Natural killer cell (primary cell): ENCODE results near the gene PERCC1. TPM values are rescaled to one million over a fixed set of nuclear protein-coding genes. Genes with fewer than 3 reads are reported as not detected.

Source experiments
- ATAC-seq, 3 donors: fragments of 150-1000 bp in 2 of 3; fragments of 200-7000 bp in 1 of 3; cut with Tn5 transposase; 1 replicate in 1 of 3; 2 replicates in 2 of 3; pipeline ENCODE4 v1.10.0; 2021; ENCODE audit warnings: mild to moderate bottlenecking in 2 of 3, moderate library complexity in 2 of 3
- DNase-seq, 2 donors: peaks; one replicate each; pipeline versions ENCODE4 v3.0.0 to v3.0.0-alpha.2; 2013 to 2021; ENCODE audit warnings: mixed read lengths in 1 of 2
- H3K27ac ChIP-seq: one replicate; pipeline ENCODE4 v1.5.1; 2013; ENCODE audit warnings: mild to moderate bottlenecking, low read length
- H3K27me3 ChIP-seq: one replicate; pipeline ENCODE4 v1.6.1; 2013; ENCODE audit warnings: low read length; ENCODE audit not compliant: control insufficient read depth, insufficient read depth
- H3K36me3 ChIP-seq: one replicate; pipeline ENCODE4 v1.6.1; 2013; ENCODE audit warnings: low read length; ENCODE audit not compliant: control insufficient read depth, insufficient read depth
- H3K4me1 ChIP-seq: one replicate; pipeline ENCODE4 v1.6.1; 2013; ENCODE audit warnings: low read length; ENCODE audit not compliant: control insufficient read depth, insufficient read depth
- H3K4me3 ChIP-seq: one replicate; pipeline ENCODE4 v1.5.1; 2013; ENCODE audit warnings: low read length
- H3K9me3 ChIP-seq: one replicate; pipeline ENCODE4 v1.6.1; 2013; ENCODE audit warnings: low read length; ENCODE audit not compliant: control insufficient read depth, insufficient read depth
- H3K27ac Mint-ChIP-seq, 2 donors: one replicate each; pipeline ENCODE4 v1.8.0; 2022; ENCODE audit warnings: mild to moderate bottlenecking in 2 of 2, mixed read lengths in 2 of 2, moderate library complexity in 1 of 2
- H3K27me3 Mint-ChIP-seq, 2 donors: one replicate each; pipeline ENCODE4 v1.8.0; 2022; ENCODE audit warnings: low read depth in 2 of 2, mixed read lengths in 2 of 2
- H3K36me3 Mint-ChIP-seq: one replicate; pipeline ENCODE4 v1.8.0; 2022; ENCODE audit warnings: mixed read lengths
- H3K4me1 Mint-ChIP-seq, 2 donors: one replicate each; pipeline ENCODE4 v1.8.0; 2022; ENCODE audit warnings: mixed read lengths in 2 of 2
- H3K4me3 Mint-ChIP-seq: one replicate; pipeline ENCODE4 v1.8.0; 2022; ENCODE audit warnings: mild to moderate bottlenecking, moderate library complexity, mixed read lengths
- H3K9me3 Mint-ChIP-seq, 2 donors: one replicate each; pipeline ENCODE4 v1.8.0; 2022; ENCODE audit warnings: mixed read lengths in 2 of 2
- CTCF ChIP-seq: fragments of 200-600 bp; IDR thresholded peaks from one replicate; pipeline ENCODE4 v1.8.0; 2022; ENCODE audit warnings: antibody characterized with exemption
- WGBS: methylation state at CpG from one replicate; pipeline ENCODE4 v1.1.7; 2013; ENCODE audit warnings: missing lambda C conversion rate; ENCODE audit not compliant: insufficient coverage; 5-methylcytosine and 5-hydroxymethylcytosine counted together
- intact Hi-C: fragments of 100-400 bp; cut with micrococcal nuclease; formaldehyde crosslinking; loops from one replicate; pipeline ENCODE4 v1.14.2; 2022
- total RNA-seq, 4 donors: library from RNA; stranded (reverse); fragments of 120-200 nt in 1 of 4; gene quantifications; one replicate each; pipeline versions ENCODE4 v1.2.3 to v1.2.4, GENCODE V29; 2013 to 2022

PERCC1 gene
- total RNA-seq, 3 donors from 2014 or later (not counting 1 experiment from before 2014, with no cell fraction given): 0.68 to 0.96 (median 0.83) TPM

DNA sequence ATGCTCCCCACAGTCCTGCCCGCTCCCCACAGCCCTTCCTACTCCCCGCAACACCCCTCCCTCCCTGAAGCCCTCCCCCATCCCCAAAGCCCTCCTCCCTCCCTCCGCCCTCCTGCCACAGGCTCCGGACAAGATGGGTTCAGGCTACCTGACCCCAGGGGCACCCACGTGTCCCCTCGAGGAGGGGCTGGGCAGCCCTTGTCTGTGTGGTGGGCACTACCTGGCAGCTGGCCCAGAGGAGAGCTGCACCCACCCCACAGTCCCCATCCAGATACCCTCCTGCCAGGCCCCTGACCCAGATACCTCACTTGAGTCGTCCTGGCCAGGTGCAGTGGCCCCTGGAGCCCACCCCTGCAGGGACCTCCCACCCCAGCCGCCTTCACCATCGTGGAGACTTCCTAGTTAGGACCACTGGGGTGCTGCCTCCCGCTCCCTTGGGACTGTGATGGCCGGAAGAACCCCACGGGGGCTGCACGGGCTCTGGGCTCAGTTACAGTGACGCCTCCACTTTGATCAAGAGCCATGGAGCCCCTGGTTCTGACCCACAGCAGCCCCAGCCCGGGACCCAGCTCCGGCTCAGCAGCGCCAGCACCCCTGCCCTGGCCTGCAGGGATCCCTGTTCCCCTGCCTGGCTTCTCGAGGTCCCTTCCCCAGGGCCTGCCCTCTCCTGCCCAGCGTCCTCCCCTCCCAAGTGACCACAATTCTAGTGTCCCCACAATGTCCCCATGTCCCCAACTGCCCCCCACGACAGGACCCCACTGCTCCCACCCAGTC lies 806 bp downstream of the PERCC1 start:
- DNase-seq (no peak), ATAC-seq (peak in 1 of 3 donors; percentile 14)
- Histone ChIP-seq H3K4me3 (no peak overlapping the region), H3K27me3 (no peaks in the 10 kb centered on the region), H3K27ac (no peak overlapping the region), H3K36me3 (no peaks in the 10 kb centered on the region), H3K4me1 (peaks cover 41% of the 10 kb centered on the region), H3K9me3 (no peaks in the 10 kb centered on the region)
- intact Hi-C loops: no loop called here
- Mint-ChIP-seq H3K27me3 (no peaks in the 10 kb centered on the region), H3K4me3 (peak overlapping the region; percentile 59), H3K36me3 (no peaks in the 10 kb centered on the region), H3K9me3 (no peaks in the 10 kb centered on the region), H3K27ac (peak overlapping the region in 1 of 2 donors; percentile 78), H3K4me1 (peaks cover 0 to 7% of the 10 kb centered on the region in 2 donors)
- 83% methylated on average over 20 of the region's 20 CpGs for WGBS
- no peak for TF ChIP-seq CTCF

GRCh38 chr16:1432388-1433262 lies 1.7 kb downstream of the PERCC1 start:
- DNase-seq: peak in 1 of 2 donors; percentile 41
- 65% methylated on average over 63 of the region's 63 CpGs for WGBS
- H3K4me3 ChIP-seq: no peak overlapping the region

GRCh38 chr16:1433263-1433560 lies 2.3 kb downstream of the PERCC1 start:
- 90% methylated on average over 14 of the region's 14 CpGs for WGBS
- Mint-ChIP-seq H3K27ac (no peak overlapping the region), H3K36me3 (no peaks in the 10 kb centered on the region), H3K4me1 (peaks cover 0 to 7% of the 10 kb centered on the region in 2 donors), H3K9me3 (no peaks in the 10 kb centered on the region), H3K27me3 (no peaks in the 10 kb centered on the region), H3K4me3 (no peak overlapping the region)
- Histone ChIP-seq H3K9me3 (no peaks in the 10 kb centered on the region), H3K4me1 (peaks cover 37% of the 10 kb centered on the region), H3K36me3 (no peaks in the 10 kb centered on the region), H3K27ac (no peak overlapping the region), H3K27me3 (no peaks in the 10 kb centered on the region), H3K4me3 (no peak overlapping the region)
- TF ChIP-seq CTCF: no peak
- DNase-seq (no peak), ATAC-seq (no peak)
- intact Hi-C loops: no loop called here

More at GRCh38 chr16:1432388-1433262, 1.7 kb downstream of the PERCC1 start:
- intact Hi-C loops: no loop called here
- ATAC-seq: peak; percentile 28 to 48 (median 45)
- no peaks in the 10 kb centered on the region for H3K9me3 Mint-ChIP-seq
- Histone ChIP-seq H3K9me3 (no peaks in the 10 kb centered on the region), H3K27ac (no peak overlapping the region), H3K4me1 (peaks cover 41% of the 10 kb centered on the region), H3K27me3 (no peaks in the 10 kb centered on the region), H3K36me3 (no peaks in the 10 kb centered on the region)
- no peaks in the 10 kb centered on the region for H3K36me3 Mint-ChIP-seq
- peak overlapping the region in 1 of 2 donors; percentile 78 for H3K27ac Mint-ChIP-seq
- TF ChIP-seq CTCF: no peak
- peak overlapping the region; percentile 61 for H3K4me3 Mint-ChIP-seq
- no peaks in the 10 kb centered on the region for H3K27me3 Mint-ChIP-seq
- H3K4me1 Mint-ChIP-seq: peaks cover 0 to 7% of the 10 kb centered on the region in 2 donors
